K562 (cell line): ENCODE results near the gene SLC24A3. TPM values are rescaled to one million over a fixed set of nuclear protein-coding genes. Genes with fewer than 3 reads are reported as not detected.

Source experiments
- ATAC-seq: fragments of 200-7000 bp; cut with Tn5 transposase; 3 replicates; pipeline ENCODE4 v1.9.1; 2020; ENCODE audit warnings: moderate library complexity
- BruUV-seq: library from RNA; stranded (reverse); fragments of 400-500 nt; replicated peaks from 2 replicates; lab custom pipeline; 2021; lab: Mats Ljungman, UMichigan
- CTCF ChIA-PET: fragments of 300-600 bp; formaldehyde crosslinking; extraction: SDS; loops from one replicate; lab custom pipeline; 2021; ENCODE audit warnings: low intra/inter-chr PET ratio; lab: Yijun Ruan, JAX
- POLR2A ChIA-PET: fragments of 300-600, 350-650 bp; sonication (Branson Sonifier 250); formaldehyde crosslinking; extraction: SDS; loops from one replicate; lab custom pipeline; 2021; ENCODE audit warnings: antibody characterized with exemption, inconsistent platforms; lab: Yijun Ruan, JAX
- DNase-seq, 4 experiments: peaks; one replicate each; pipeline versions ENCODE4 v3.0.0 to v3.0.0-alpha.2; 2011 to 2018; ENCODE audit warnings: low spot score in 3 of 4, mixed read lengths in 3 of 4; ENCODE audit errors: extremely low read depth in 1 of 4
- FAIRE-seq: peaks from 2 replicates; lab custom pipeline; 2011; peaks lifted over from hg19 to GRCh38; lab: Jason Lieb, UNC
- H2AFZ ChIP-seq: 2 replicates; pipeline ENCODE4 v1.6.0; 2011; ENCODE audit warnings: low read depth, low read length, control low read depth, inconsistent platforms
- H3K27ac ChIP-seq: fragments of 200-600 bp; 3 replicates; pipeline ENCODE4 v1.8.0; 2011; ENCODE audit warnings: low read depth, mild to moderate bottlenecking, control low read depth, inconsistent platforms, low read length, moderate library complexity, mixed read lengths; ENCODE audit errors: extremely low read depth
- H3K27me3 ChIP-seq, 2 experiments: fragments of 300-600 bp in 1 of 2; 2 replicates in 1 of 2; 3 replicates in 1 of 2; pipeline versions ENCODE4 v1.6.0 to v1.8.0; 2011; ENCODE audit warnings: inconsistent platforms in 2 of 2, low read length in 2 of 2, mild to moderate bottlenecking in 1 of 2, mixed read lengths in 1 of 2, moderate library complexity in 1 of 2; ENCODE audit not compliant: control insufficient read depth in 2 of 2, insufficient read depth in 2 of 2
- H3K36me3 ChIP-seq: fragments of 300-600 bp; 3 replicates; pipeline ENCODE4 v1.8.0; 2011; ENCODE audit warnings: mild to moderate bottlenecking, low read length, inconsistent platforms; ENCODE audit not compliant: control insufficient read depth, insufficient read depth
- H3K4me1 ChIP-seq, 2 experiments: fragments of 200-600 bp in 1 of 2; replicated peaks in 1 of 2; 2 replicates in 1 of 2; 3 replicates in 1 of 2; pipeline versions ENCODE4 v1.5.1 to v1.8.0; 2011; ENCODE audit warnings: inconsistent platforms in 2 of 2, low read length in 2 of 2, mild to moderate bottlenecking in 1 of 2, mixed read lengths in 1 of 2, moderate library complexity in 1 of 2; ENCODE audit not compliant: control insufficient read depth in 2 of 2, insufficient read depth in 2 of 2
- H3K4me2 ChIP-seq: 2 replicates; pipeline ENCODE4 v1.6.1; 2011; ENCODE audit warnings: low read length, control low read depth, inconsistent platforms, mixed read lengths; ENCODE audit not compliant: insufficient read depth
- H3K4me3 ChIP-seq: fragments of 200-600 bp; sonication (generic), shearing (Covaris generic); 2 replicates; pipeline ENCODE4 v1.5.1; 2016; ENCODE audit warnings: control low read depth, inconsistent platforms
- H3K79me2 ChIP-seq: fragments of 200-600 bp; 3 replicates; pipeline ENCODE4 v1.8.0; 2011; ENCODE audit warnings: low read length, inconsistent platforms; ENCODE audit not compliant: control insufficient read depth, insufficient read depth
- H3K9ac ChIP-seq, 2 experiments: 2 replicates each; pipeline versions ENCODE4 v1.6.0 to v1.6.1; 2011; ENCODE audit warnings: low read depth in 2 of 2, low read length in 2 of 2, control low read depth in 1 of 2, inconsistent platforms in 1 of 2, mild to moderate bottlenecking in 1 of 2, mixed read lengths in 1 of 2; ENCODE audit not compliant: insufficient read depth in 1 of 2
- H3K9me1 ChIP-seq: one replicate; pipeline ENCODE4 v1.6.0; 2011; ENCODE audit warnings: inconsistent platforms, mild to moderate bottlenecking, low read length, moderate library complexity; ENCODE audit not compliant: control insufficient read depth, insufficient read depth
- H3K9me3 ChIP-seq: replicated peaks from 2 replicates; pipeline ENCODE4 v1.5.1; 2011; ENCODE audit warnings: low read depth, low read length, inconsistent platforms; ENCODE audit not compliant: control insufficient read depth, insufficient read depth
- H4K20me1 ChIP-seq: replicated peaks from 2 replicates; pipeline ENCODE4 v1.6.1; 2011; ENCODE audit warnings: low read length, inconsistent platforms, mixed read lengths; ENCODE audit not compliant: control insufficient read depth, insufficient read depth
- BCOR ChIP-seq: fragments of 450-650 bp; IDR thresholded peaks from 2 replicates; pipeline ENCODE4 v1.6.1; 2016
- BDP1 ChIP-seq: IDR thresholded peaks from 3 replicates; pipeline ENCODE4 v1.6.1; 2011; ENCODE audit not compliant: insufficient read length, insufficient read depth
- FUS ChIP-seq: fragments of 200-400 bp; formaldehyde crosslinking; optimal IDR thresholded peaks from 2 replicates; pipeline ENCODE3; 2017; ENCODE audit warnings: low read depth, low read length
- HDAC8 ChIP-seq: fragments of 450-650 bp; IDR thresholded peaks from 2 replicates; pipeline ENCODE4 v1.6.1; 2016; ENCODE audit warnings: mild to moderate bottlenecking, missing genetic modification characterization, moderate library complexity, missing compliant biosample characterization
- HMG20A ChIP-seq: fragments of 450-650 bp; formaldehyde crosslinking; conservative IDR thresholded peaks from 2 replicates; pipeline ENCODE4 v1.4.0; 2020; ENCODE audit warnings: mild to moderate bottlenecking, mixed read lengths
- SIN3B ChIP-seq: fragments of 450-650 bp; IDR thresholded peaks from 2 replicates; pipeline ENCODE4 v1.6.1; 2017; ENCODE audit warnings: low read depth, mild to moderate bottlenecking, moderate library complexity
- SOX6 ChIP-seq: fragments of 450-650 bp; IDR thresholded peaks from 2 replicates; pipeline ENCODE4 v1.6.1; 2014; ENCODE audit warnings: mild to moderate bottlenecking
- ZC3H4 ChIP-seq: sonication (generic); formaldehyde crosslinking; IDR thresholded peaks from 2 replicates; pipeline ENCODE4 v1.9.0; 2021; ENCODE audit warnings: missing genetic modification reagents, borderline replicate concordance
- WGBS: fragments of 100-300 bp; shearing (Covaris generic); methylation state at CpG from one replicate; pipeline ENCODE4 v1.1.6; 2016; ENCODE audit warnings: low coverage, mixed read lengths; ENCODE audit not compliant: insufficient coverage; ENCODE audit errors: missing lambda C conversion rate; 5-methylcytosine and 5-hydroxymethylcytosine counted together
- in situ Hi-C: fragments of 300-500 bp; cut with MboI; formaldehyde crosslinking; loops from 4 replicates; pipeline ENCODE4 v1.15.0; 2018; ENCODE audit warnings: inconsistent platforms, mixed read lengths
- intact Hi-C: fragments of 100-400 bp; cut with micrococcal nuclease; formaldehyde crosslinking; loops from 2 replicates; pipeline ENCODE4 v1.14.2; 2022
- polyA plus RNA-seq, 8 experiments: library from polyadenylated mRNA; depleted of rRNA in 4 of 8; stranded (reverse) in 5 of 8; unstranded in 3 of 8; fragments of >200 nt; fragmentation: Nextera tagmentation in 2 of 8; fragmentation: Illumina TruSeq in 1 of 8; extraction: Ambion mirVana in 2 of 8; extraction: Trizol in 1 of 8; gene quantifications; 2 replicates each; pipeline versions ENCODE4 v1.2.1 to v1.2.3, GENCODE V29; 2011 to 2014; ENCODE audit warnings: inconsistent platforms in 1 of 8, missing spikeins in 1 of 8
- total RNA-seq, 7 experiments: library from RNA; depleted of rRNA in 6 of 7; stranded (reverse); fragments of >200 nt in 6 of 7; fragmentation: Illumina TruSeq in 2 of 7; extraction: Trizol in 2 of 7; gene quantifications; 2 replicates each; pipeline versions ENCODE4 v1.2.1 to v1.2.3, GENCODE V29; 2011 to 2021; ENCODE audit warnings: low replicate concordance in 1 of 7
- TF ChIP-seq, protein P1 (sequence below): fragments of 450-650 bp; IDR thresholded peaks from 2 replicates; pipeline ENCODE4 v1.6.1; 2017; ENCODE audit warnings: mild to moderate bottlenecking, moderate library complexity
- TF ChIP-seq, protein P2 (sequence below): fragments of 250-450 bp; sonication (Bioruptor Pico); IDR thresholded peaks from 2 replicates; pipeline ENCODE4 v1.4.0; 2020; ENCODE audit warnings: borderline replicate concordance
- TF ChIP-seq, protein P3 (sequence below), 2 experiments: fragments of 250-450 bp in 1 of 2; fragments of 450-650 bp in 1 of 2; sonication (Bioruptor Pico) in 1 of 2; IDR thresholded peaks; 2 replicates each; pipeline versions ENCODE4 v1.6.1 to v1.8.0; 2016 to 2021; ENCODE audit warnings: mild to moderate bottlenecking in 2 of 2, moderate library complexity in 2 of 2, missing compliant biosample characterization in 1 of 2, missing genetic modification characterization in 1 of 2
- TF ChIP-seq, protein P4 (sequence below): sonication (generic); formaldehyde crosslinking; IDR thresholded peaks from 2 replicates; pipeline ENCODE4 v1.8.0; 2022; ENCODE audit warnings: mild to moderate bottlenecking, missing genetic modification reagents, borderline replicate concordance

The SLC24A3 gene
- total and polyA plus RNA-seq, 9 of the 15 experiments (the other 6 are each of a cell fraction or from before 2014, with no cell fraction given): not detected

DNA sequence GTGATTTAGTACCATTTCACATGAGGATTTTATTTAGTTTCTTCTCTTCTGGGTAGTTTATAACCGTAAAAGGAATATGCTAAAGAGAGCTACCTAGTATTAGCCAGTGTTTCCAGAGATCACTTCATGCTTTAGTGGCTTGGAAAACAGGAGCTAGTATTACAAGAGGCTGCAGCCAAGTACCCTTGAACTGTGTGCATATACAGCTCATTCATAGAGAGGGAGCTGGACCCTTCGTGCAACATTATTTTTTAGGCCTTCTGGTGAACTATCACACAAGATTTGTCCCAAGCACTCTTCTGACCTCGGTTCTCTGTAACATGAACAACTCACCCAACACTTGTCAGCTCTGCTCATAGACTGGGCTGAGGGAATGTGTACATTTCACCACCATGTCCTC is 470.7 kb downstream of the SLC24A3 start:
- no TSS peak for BruUV-seq
- no peak for ATAC-seq
- no peaks in the 10 kb centered on the region for H3K36me3 ChIP-seq
- in situ Hi-C loops: no loop called here
- no peaks in the 10 kb centered on the region for H3K9me1 ChIP-seq
- H3K4me1 ChIP-seq: no peaks in the 10 kb centered on the region
- H3K79me2 ChIP-seq: no peaks in the 10 kb centered on the region
- H2AFZ ChIP-seq: no peak overlapping the region
- no peak for DNase-seq
- 0% methylated on average over 3 of the region's 3 CpGs for WGBS
- no peak overlapping the region for H3K4me2 ChIP-seq
- no peaks in the 10 kb centered on the region for H3K9me3 ChIP-seq
- H4K20me1 ChIP-seq: no peaks in the 10 kb centered on the region
- ChIA-PET POLR2A (no interaction called here), CTCF (no interaction called here)
- H3K9ac ChIP-seq: no peak overlapping the region
- H3K27ac ChIP-seq: no peak overlapping the region
- no peak for TF ChIP-seq HDAC8 (tag)
- no peak for TF ChIP-seq BDP1
- TF ChIP-seq, protein P1, sequence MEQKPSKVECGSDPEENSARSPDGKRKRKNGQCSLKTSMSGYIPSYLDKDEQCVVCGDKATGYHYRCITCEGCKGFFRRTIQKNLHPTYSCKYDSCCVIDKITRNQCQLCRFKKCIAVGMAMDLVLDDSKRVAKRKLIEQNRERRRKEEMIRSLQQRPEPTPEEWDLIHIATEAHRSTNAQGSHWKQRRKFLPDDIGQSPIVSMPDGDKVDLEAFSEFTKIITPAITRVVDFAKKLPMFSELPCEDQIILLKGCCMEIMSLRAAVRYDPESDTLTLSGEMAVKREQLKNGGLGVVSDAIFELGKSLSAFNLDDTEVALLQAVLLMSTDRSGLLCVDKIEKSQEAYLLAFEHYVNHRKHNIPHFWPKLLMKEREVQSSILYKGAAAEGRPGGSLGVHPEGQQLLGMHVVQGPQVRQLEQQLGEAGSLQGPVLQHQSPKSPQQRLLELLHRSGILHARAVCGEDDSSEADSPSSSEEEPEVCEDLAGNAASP: no peak
- no peak for TF ChIP-seq SOX6
- TF ChIP-seq FUS: no peak
- TF ChIP-seq, protein P2, sequence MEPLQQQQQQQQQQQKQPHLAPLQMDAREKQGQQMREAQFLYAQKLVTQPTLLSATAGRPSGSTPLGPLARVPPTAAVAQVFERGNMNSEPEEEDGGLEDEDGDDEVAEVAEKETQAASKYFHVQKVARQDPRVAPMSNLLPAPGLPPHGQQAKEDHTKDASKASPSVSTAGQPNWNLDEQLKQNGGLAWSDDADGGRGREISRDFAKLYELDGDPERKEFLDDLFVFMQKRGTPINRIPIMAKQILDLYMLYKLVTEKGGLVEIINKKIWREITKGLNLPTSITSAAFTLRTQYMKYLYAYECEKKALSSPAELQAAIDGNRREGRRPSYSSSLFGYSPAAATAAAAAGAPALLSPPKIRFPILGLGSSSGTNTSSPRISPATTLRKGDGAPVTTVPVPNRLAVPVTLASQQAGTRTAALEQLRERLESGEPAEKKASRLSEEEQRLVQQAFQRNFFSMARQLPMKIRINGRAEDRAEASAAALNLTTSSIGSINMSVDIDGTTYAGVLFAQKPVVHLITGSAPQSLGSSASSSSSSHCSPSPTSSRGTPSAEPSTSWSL (CRISPR knock-in tag): no peak
- TF ChIP-seq, protein P3, sequence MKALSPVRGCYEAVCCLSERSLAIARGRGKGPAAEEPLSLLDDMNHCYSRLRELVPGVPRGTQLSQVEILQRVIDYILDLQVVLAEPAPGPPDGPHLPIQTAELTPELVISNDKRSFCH (CRISPR knock-in tag; IDR thresholded peaks at IDR 0.05): no peak
- TF ChIP-seq, protein P3 (tag; IDR thresholded peaks at IDR 0.05): no peak
- no peak for TF ChIP-seq HMG20A (CRISPR knock-in tag)
- TF ChIP-seq SIN3B: no peak
- no peak for TF ChIP-seq ZC3H4 (CRISPR knock-in tag)
- TF ChIP-seq, protein P4, sequence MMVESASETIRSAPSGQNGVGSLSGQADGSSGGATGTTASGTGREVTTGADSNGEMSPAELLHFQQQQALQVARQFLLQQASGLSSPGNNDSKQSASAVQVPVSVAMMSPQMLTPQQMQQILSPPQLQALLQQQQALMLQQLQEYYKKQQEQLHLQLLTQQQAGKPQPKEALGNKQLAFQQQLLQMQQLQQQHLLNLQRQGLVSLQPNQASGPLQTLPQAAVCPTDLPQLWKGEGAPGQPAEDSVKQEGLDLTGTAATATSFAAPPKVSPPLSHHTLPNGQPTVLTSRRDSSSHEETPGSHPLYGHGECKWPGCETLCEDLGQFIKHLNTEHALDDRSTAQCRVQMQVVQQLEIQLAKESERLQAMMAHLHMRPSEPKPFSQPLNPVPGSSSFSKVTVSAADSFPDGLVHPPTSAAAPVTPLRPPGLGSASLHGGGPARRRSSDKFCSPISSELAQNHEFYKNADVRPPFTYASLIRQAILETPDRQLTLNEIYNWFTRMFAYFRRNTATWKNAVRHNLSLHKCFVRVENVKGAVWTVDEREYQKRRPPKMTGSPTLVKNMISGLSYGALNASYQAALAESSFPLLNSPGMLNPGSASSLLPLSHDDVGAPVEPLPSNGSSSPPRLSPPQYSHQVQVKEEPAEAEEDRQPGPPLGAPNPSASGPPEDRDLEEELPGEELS (CRISPR knock-in tag): no peak
- no peak for TF ChIP-seq BCOR
- no peak overlapping the region for H3K4me3 ChIP-seq
- intact Hi-C loops: no loop called here
- no peak for FAIRE-seq
- no peaks in the 10 kb centered on the region; a peak in 1 of 5 replicates for H3K27me3 ChIP-seq
